ENCODE measurements around the gene LGALS9C.
"Not testable (repeated sequence)": the region's sequence is repeated elsewhere in the genome, so short reads cannot be mapped to it uniquely, and the experiment has no call there.

Gene LGALS9C

GRCh38 chr17:18478362-18478761 is 1.8 kb downstream of the LGALS9C start:
- DNase-seq (ENCODE audit: low read depth in 2 of 2, low spot score in 1 of 2): not testable (repeated sequence)

GRCh38 chr17:18478977-18479595 is 2.5 kb downstream of the LGALS9C start:
- not testable (repeated sequence) for DNase-seq (ENCODE audit: low read depth in 2 of 2, low spot score in 1 of 2)

GRCh38 chr17:18481775-18482174 is 5.2 kb downstream of the LGALS9C start:
- DNase-seq (ENCODE audit: low read depth in 2 of 2, low spot score in 1 of 2): not testable (repeated sequence)

- not testable (repeated sequence) for DNase-seq (ENCODE audit: low read depth in 2 of 2, low spot score in 1 of 2)
Observed at GRCh38 chr17:18485936-18486464, 9.4 kb downstream of the LGALS9C start.

- DNase-seq (ENCODE audit: low read depth in 2 of 2, low spot score in 1 of 2): not testable (repeated sequence)
Observed at GRCh38 chr17:18487633-18488032, 11.0 kb downstream of the LGALS9C start.

- not testable (repeated sequence) for DNase-seq (ENCODE audit: low read depth in 2 of 2, low spot score in 1 of 2)
Observed at GRCh38 chr17:18488622-18489021, 12.0 kb downstream of the LGALS9C start.

GRCh38 chr17:18490016-18490415 is 13.4 kb downstream of the LGALS9C start:
- DNase-seq (ENCODE audit: low read depth in 2 of 2, low spot score in 1 of 2): not testable (repeated sequence)

- DNase-seq (ENCODE audit: low read depth in 2 of 2, low spot score in 1 of 2): not testable (repeated sequence)
Observed at GRCh38 chr17:18492712-18493480, 16.3 kb downstream of the LGALS9C start.

GRCh38 chr17:18494250-18494768 is 17.7 kb downstream of the LGALS9C start:
- not testable (repeated sequence) for DNase-seq (ENCODE audit: low read depth in 2 of 2, low spot score in 1 of 2)

- DNase-seq (ENCODE audit: low read depth in 2 of 2, low spot score in 1 of 2): not testable (repeated sequence)
Observed at GRCh38 chr17:18497044-18497443, 20.5 kb downstream of the LGALS9C start.

GRCh38 chr17:18499100-18499499 is 22.5 kb downstream of the LGALS9C start:
- DNase-seq (ENCODE audit: low read depth in 2 of 2, low spot score in 1 of 2): not testable (repeated sequence)

- not testable (repeated sequence) for DNase-seq (ENCODE audit: low read depth in 2 of 2, low spot score in 1 of 2)
Observed at GRCh38 chr17:18499756-18500155, 23.2 kb downstream of the LGALS9C start.

GRCh38 chr17:18500281-18500680 is 23.7 kb downstream of the LGALS9C start:
- not testable (repeated sequence) for DNase-seq (ENCODE audit: low read depth in 2 of 2, low spot score in 1 of 2)

GRCh38 chr17:18500816-18501215 is 24.2 kb downstream of the LGALS9C start:
- not testable (repeated sequence) for DNase-seq (ENCODE audit: low read depth in 2 of 2, low spot score in 1 of 2)

GRCh38 chr17:18503221-18503620 is 26.6 kb downstream of the LGALS9C start:
- not testable (repeated sequence) for DNase-seq (ENCODE audit: low read depth in 2 of 2, low spot score in 1 of 2)

GRCh38 chr17:18507729-18508128 is 31.1 kb downstream of the LGALS9C start:
- DNase-seq (ENCODE audit: low read depth in 2 of 2, low spot score in 1 of 2): not testable (repeated sequence)

GRCh38 chr17:18508667-18509066 is 32.1 kb downstream of the LGALS9C start:
- not testable (repeated sequence) for DNase-seq (ENCODE audit: low read depth in 2 of 2, low spot score in 1 of 2)

GRCh38 chr17:18521100-18521499 is 44.5 kb downstream of the LGALS9C start:
- not testable (repeated sequence) for DNase-seq (ENCODE audit: low read depth in 2 of 2, low spot score in 1 of 2)

GRCh38 chr17:18525015-18525414 is 48.4 kb downstream of the LGALS9C start:
- DNase-seq (ENCODE audit: low read depth in 2 of 2, low spot score in 1 of 2): not testable (repeated sequence)

GRCh38 chr17:18526168-18526800 is 49.7 kb downstream of the LGALS9C start:
- DNase-seq (ENCODE audit: low read depth in 2 of 2, low spot score in 1 of 2): not testable (repeated sequence)

GRCh38 chr17:18527354-18527753 is 50.8 kb downstream of the LGALS9C start:
- DNase-seq (ENCODE audit: low read depth in 2 of 2, low spot score in 1 of 2): not testable (repeated sequence)

Measured in stimulated activated CD8-positive, alpha-beta memory T cell treated with anti-CD3 and anti-CD28 coated beads, Interleukin-4, amount 100 ng/mL, for 1 hour (primary cell).